Activated effector memory CD4-positive, alpha-beta T cell treated with anti-CD3 and anti-CD28 coated beads, Interleukin-2, amount 50 U/mL, for 16 hours (primary cell): ENCODE measurements around the gene ROPN1.
A peak's percentile ranks its signal among the peaks of the same experiment; 100 is the strongest.
"Not testable (repeated sequence)": the region's sequence is repeated elsewhere in the genome, so short reads cannot be mapped to it uniquely, and the experiment has no call there.

Experiments
- DNase-seq: peaks from one replicate; pipeline ENCODE4 v3.0.0-alpha.2; 2020

ROPN1 gene

GRCh38 chr3:123986427-123986826 lies 5.5 kb downstream of the ROPN1 start:
- DNase-seq: no peak

- DNase-seq: no peak
These were observed 7.0 kb downstream of the ROPN1 start for GRCh38 chr3:123984957-123985356.

GRCh38 chr3:123984350-123984749 lies 7.6 kb downstream of the ROPN1 start:
- DNase-seq: no peak

- not testable (repeated sequence) for DNase-seq
These were observed 10.6 kb downstream of the ROPN1 start for GRCh38 chr3:123981317-123981716.

GRCh38 chr3:123980539-123980938 lies 11.4 kb downstream of the ROPN1 start:
- no peak for DNase-seq

GRCh38 chr3:123979525-123980501 lies 12.1 kb downstream of the ROPN1 start:
- DNase-seq: peak; percentile 72

- not testable (repeated sequence) for DNase-seq
These were observed 15.0 kb downstream of the ROPN1 start for GRCh38 chr3:123976904-123977303.

- DNase-seq: not testable (repeated sequence)
These were observed 15.6 kb downstream of the ROPN1 start for GRCh38 chr3:123976181-123976898.

GRCh38 chr3:123975030-123975429 lies 16.9 kb downstream of the ROPN1 start:
- not testable (repeated sequence) for DNase-seq

GRCh38 chr3:123971406-123971805 lies 20.5 kb downstream of the ROPN1 start:
- DNase-seq: no peak

GRCh38 chr3:123967260-123967659 lies 24.7 kb downstream of the ROPN1 start:
- not testable (repeated sequence) for DNase-seq

GRCh38 chr3:123966799-123967198 lies 25.1 kb downstream of the ROPN1 start:
- DNase-seq: not testable (repeated sequence)

- not testable (repeated sequence) for DNase-seq
These were observed 27.1 kb downstream of the ROPN1 start for GRCh38 chr3:123964793-123965192.

- no peak for DNase-seq
These were observed 30.4 kb downstream of the ROPN1 start for GRCh38 chr3:123961508-123961856.

GRCh38 chr3:123960781-123961507 lies 31.0 kb downstream of the ROPN1 start, which contains the start of gene CCDC14:
CCDC14 (minus strand) TSS chr3:123961229; CDS start chr3:123961173, 56 bp downstream.
- peak; percentile 91 for DNase-seq

- no peak for DNase-seq
These were observed 38.2 kb downstream of the ROPN1 start for GRCh38 chr3:123953735-123954134.

- DNase-seq: no peak
These were observed 38.9 kb downstream of the ROPN1 start for GRCh38 chr3:123952844-123953520.

GRCh38 chr3:123951522-123952447 lies 40.1 kb downstream of the ROPN1 start:
- DNase-seq: no peak

- no peak for DNase-seq
These were observed 42.3 kb downstream of the ROPN1 start for GRCh38 chr3:123949641-123950040.

- no peak for DNase-seq
These were observed 43.5 kb downstream of the ROPN1 start for GRCh38 chr3:123948449-123948848.

GRCh38 chr3:123947482-123947881 lies 44.4 kb downstream of the ROPN1 start:
- no peak for DNase-seq
